Ishikawa (cell line): ENCODE data around the gene NMD3.

ENCODE experiments used
- CEBPB ChIP-seq: IDR thresholded peaks from 2 replicates; pipeline ENCODE4 v1.6.1; 2012
- CREB1 ChIP-seq: IDR thresholded peaks from 2 replicates; pipeline ENCODE4 v1.6.1; 2012; ENCODE audit warnings: low read depth
- EGR1 ChIP-seq: IDR thresholded peaks from 2 replicates; pipeline ENCODE4 v1.6.1; 2012
- EP300 ChIP-seq: IDR thresholded peaks from 2 replicates; pipeline ENCODE4 v1.6.1; 2012; ENCODE audit warnings: borderline replicate concordance
- MAX ChIP-seq: IDR thresholded peaks from 2 replicates; pipeline ENCODE4 v1.6.1; 2012
- RAD21 ChIP-seq: IDR thresholded peaks from 2 replicates; pipeline ENCODE4 v1.6.1; 2012; ENCODE audit warnings: low read depth
- REST ChIP-seq: IDR thresholded peaks from 2 replicates; pipeline ENCODE4 v1.6.1; 2012; ENCODE audit warnings: low read depth, mild to moderate bottlenecking
- TAF1 ChIP-seq: IDR thresholded peaks from 2 replicates; pipeline ENCODE4 v1.6.1; 2012; ENCODE audit warnings: low read depth, mild to moderate bottlenecking
- TCF12 ChIP-seq: IDR thresholded peaks from 2 replicates; pipeline ENCODE4 v1.6.1; 2012; ENCODE audit warnings: low read depth
- YY1 ChIP-seq: IDR thresholded peaks from 2 replicates; pipeline ENCODE4 v1.6.1; 2012; ENCODE audit warnings: low read depth
- ZBTB7A ChIP-seq: IDR thresholded peaks from 2 replicates; pipeline ENCODE4 v1.6.1; 2012; ENCODE audit warnings: low read depth
- TF ChIP-seq, protein P1 (sequence below): IDR thresholded peaks from 2 replicates; pipeline ENCODE4 v1.6.1; 2012

DNA sequence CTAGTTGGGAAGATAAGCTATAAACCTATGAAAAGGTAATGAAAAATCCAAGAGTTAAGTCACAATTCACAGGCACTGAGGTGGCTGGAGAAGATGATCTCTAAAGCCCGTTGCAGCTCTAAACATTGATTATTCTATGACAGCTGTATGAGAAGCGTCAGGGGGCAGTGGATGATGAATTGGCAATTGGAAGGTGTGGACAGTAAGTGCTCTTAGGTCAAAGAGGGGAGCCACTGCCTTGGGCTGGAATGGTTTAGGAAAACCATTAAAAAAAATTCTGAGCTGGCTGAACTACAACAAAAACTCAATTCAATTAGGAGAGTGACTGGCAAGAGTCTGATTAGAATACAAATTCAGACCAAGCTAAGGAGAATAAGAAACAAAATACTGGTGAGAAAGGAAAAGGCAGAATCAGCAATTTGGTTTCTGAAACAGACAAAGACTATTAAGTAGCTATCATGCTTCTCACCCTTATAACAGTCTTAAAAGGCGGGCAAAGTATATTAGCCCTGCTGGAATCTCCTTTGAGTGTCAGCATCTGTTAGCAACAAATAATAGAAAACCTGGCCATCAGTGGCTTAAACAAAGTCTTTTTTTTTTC, 8.8 kb upstream of the NMD3 start:
- no peak for TF ChIP-seq REST
- no peak for TF ChIP-seq EGR1
- TF ChIP-seq YY1 = no peak
- no peak for TF ChIP-seq RAD21
- no peak for TF ChIP-seq TCF12
- TF ChIP-seq CEBPB = no peak
- no peak for TF ChIP-seq MAX
- TF ChIP-seq TAF1 = no peak
- no peak for TF ChIP-seq EP300
- no peak for TF ChIP-seq CREB1
- no peak for TF ChIP-seq ZBTB7A
- TF ChIP-seq, protein P1, sequence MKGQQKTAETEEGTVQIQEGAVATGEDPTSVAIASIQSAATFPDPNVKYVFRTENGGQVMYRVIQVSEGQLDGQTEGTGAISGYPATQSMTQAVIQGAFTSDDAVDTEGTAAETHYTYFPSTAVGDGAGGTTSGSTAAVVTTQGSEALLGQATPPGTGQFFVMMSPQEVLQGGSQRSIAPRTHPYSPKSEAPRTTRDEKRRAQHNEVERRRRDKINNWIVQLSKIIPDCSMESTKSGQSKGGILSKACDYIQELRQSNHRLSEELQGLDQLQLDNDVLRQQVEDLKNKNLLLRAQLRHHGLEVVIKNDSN = no peak
